GM13977 (cell line): Measurements from ENCODE around the gene COP1.

Source experiments
- DNase-seq: peaks from one replicate; pipeline ENCODE4 v3.0.0; 2012; ENCODE audit warnings: low spot score
- in situ Hi-C: fragments of 300-500 bp; cut with MboI; formaldehyde crosslinking; loops from one replicate; pipeline ENCODE4 v1.12.0; 2022; ENCODE audit warnings: low sequenced_read_pairs, low pct_unique_long_range_greater_than_20kb, mixed read lengths, inconsistent platforms; ENCODE audit not compliant: unreplicated experiment
- TF ChIP-seq, protein P1 (sequence below): IDR thresholded peaks from 2 replicates; pipeline ENCODE4 v1.5.1; 2012; ENCODE audit warnings: mild to moderate bottlenecking, control low read depth; ENCODE audit not compliant: insufficient read depth; ENCODE audit errors: extremely low read depth, missing control alignments

COP1 gene

GRCh38 chr1:175935566-175936115 lies 271.4 kb downstream of the COP1 start:
- DNase-seq = no peak
- in situ Hi-C loops = no loop called here
- TF ChIP-seq, protein P1, sequence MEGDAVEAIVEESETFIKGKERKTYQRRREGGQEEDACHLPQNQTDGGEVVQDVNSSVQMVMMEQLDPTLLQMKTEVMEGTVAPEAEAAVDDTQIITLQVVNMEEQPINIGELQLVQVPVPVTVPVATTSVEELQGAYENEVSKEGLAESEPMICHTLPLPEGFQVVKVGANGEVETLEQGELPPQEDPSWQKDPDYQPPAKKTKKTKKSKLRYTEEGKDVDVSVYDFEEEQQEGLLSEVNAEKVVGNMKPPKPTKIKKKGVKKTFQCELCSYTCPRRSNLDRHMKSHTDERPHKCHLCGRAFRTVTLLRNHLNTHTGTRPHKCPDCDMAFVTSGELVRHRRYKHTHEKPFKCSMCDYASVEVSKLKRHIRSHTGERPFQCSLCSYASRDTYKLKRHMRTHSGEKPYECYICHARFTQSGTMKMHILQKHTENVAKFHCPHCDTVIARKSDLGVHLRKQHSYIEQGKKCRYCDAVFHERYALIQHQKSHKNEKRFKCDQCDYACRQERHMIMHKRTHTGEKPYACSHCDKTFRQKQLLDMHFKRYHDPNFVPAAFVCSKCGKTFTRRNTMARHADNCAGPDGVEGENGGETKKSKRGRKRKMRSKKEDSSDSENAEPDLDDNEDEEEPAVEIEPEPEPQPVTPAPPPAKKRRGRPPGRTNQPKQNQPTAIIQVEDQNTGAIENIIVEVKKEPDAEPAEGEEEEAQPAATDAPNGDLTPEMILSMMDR = no peak

GRCh38 chr1:175935166-175935565 lies 271.9 kb downstream of the COP1 start:
- in situ Hi-C loops = no loop called here
- TF ChIP-seq, protein P1 = no peak
- no peak for DNase-seq

GRCh38 chr1:175933801-175934200 lies 273.3 kb downstream of the COP1 start:
- in situ Hi-C loops = no loop called here
- TF ChIP-seq, protein P1 = no peak
- no peak for DNase-seq

- TF ChIP-seq, protein P1 = no peak
- in situ Hi-C loops = no loop called here
- DNase-seq = no peak
These were observed 279.1 kb downstream of the COP1 start for GRCh38 chr1:175927944-175928343.

- in situ Hi-C loops = no loop called here
- DNase-seq = no peak
- TF ChIP-seq, protein P1 = no peak
These were observed 284.7 kb downstream of the COP1 start for GRCh38 chr1:175922254-175922881.

DNA sequence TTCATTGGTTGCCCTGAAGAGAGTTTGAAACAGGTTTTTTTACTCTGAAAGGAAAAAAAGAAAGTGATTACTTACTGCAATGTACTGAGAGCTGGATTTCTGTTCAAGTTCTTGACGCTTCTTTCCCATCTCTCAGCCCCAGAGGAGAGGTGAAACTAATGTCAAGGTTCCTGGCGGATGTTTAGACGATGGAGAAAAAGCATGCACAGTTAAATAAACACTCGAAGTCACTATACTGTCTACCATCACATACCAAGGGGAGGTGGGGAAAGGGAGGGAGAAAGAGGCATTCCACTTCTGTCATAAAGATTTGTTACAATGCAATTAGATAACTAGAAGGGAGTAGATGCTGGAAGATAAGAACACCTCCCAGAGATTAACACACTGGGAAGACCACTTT lies 286.7 kb downstream of the COP1 start:
- TF ChIP-seq, protein P1 = no peak
- in situ Hi-C loops = no loop called here
- DNase-seq = no peak

DNA sequence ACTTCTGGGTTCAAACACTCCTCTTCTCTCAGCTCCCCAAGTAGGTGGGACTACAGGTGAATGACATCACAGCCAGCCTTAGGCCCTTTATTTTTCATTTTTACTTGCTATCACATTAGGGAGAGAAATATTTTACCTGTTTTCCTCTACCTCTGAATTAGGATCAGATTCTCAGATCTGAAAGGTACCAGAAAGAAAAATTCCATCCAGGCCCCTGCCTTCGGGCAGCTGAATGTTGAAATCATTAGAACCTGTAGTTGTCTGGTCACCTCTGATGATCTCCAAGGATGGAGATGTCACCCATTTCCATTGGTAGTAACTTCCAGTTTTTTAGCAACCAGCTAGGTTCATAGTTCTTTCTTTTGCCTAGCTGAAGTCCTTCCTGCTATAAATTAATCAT lies 288.1 kb downstream of the COP1 start:
- TF ChIP-seq, protein P1 = no peak
- DNase-seq = no peak
- in situ Hi-C loops = no loop called here
